GM12872 (cell line): ENCODE data around the gene UBAP2.

Experiments
- CTCF ChIP-seq: IDR thresholded peaks from 3 replicates; pipeline ENCODE4 v1.5.1; 2011; ENCODE audit warnings: low read depth, mild to moderate bottlenecking, low read length, moderate library complexity; ENCODE audit not compliant: insufficient read depth

The UBAP2 gene

DNA sequence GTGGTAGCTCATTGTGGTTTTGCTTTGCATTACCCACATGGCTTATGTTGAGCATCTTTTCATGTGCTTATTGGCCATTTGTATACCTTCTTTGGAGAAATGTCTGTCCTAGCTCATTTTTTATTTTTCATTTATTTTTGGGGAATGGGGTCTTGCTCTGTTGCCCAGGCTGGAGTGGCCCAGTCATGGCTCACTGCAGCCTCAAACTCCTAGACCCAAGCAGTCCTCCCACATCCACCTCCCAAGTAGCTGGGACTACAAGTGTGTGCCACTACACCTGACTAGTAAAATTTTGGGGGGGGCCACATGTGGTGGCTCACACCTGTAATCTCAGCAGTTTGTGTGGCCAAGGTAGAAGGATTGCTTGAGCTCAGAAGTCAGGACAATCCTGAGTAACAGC lies 154.4 kb downstream of the UBAP2 start:
- no peak for TF ChIP-seq CTCF

DNA sequence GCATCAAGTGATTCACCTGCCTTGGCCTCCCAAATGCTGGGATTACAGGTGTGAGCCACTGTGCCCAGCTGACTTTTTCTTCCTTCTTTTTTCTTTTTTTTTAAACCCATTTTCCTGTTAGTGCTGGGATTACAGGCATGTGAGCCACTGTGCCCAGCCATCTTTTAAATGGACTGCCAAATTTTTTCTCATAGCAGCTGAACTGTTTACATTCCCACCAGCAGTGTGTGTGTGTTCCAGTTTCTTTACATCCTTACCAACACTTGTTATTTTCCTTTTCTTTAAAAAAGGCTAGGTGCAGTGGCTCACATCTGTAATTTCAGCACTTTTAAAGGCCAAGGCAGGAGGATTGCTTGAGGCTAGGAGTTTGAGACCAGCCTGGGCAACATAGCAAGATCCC lies 154.8 kb downstream of the UBAP2 start:
- no peak for TF ChIP-seq CTCF

DNA sequence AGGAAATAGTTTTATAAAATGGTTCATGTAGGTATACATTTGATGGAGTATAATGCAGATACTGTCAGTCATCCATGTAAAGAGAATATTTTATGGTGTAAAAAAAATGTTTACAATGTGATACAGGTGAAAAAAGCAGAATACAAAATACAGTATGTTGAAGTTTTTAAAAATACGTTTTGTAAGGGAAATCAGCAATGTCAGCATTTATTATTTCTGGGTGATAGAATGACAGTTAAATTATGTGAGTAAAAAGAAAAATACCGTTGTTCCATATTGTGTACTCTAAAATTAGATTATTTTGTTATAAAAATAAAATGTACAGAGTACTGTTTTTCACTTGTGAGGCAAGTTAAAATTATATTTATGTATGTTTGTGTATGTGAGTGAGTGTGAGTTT lies 162.7 kb downstream of the UBAP2 start:
- no peak for TF ChIP-seq CTCF

- no peak for TF ChIP-seq CTCF
Observed at GRCh38 chr9:33884856-33885701, 163.6 kb downstream of the UBAP2 start.

DNA sequence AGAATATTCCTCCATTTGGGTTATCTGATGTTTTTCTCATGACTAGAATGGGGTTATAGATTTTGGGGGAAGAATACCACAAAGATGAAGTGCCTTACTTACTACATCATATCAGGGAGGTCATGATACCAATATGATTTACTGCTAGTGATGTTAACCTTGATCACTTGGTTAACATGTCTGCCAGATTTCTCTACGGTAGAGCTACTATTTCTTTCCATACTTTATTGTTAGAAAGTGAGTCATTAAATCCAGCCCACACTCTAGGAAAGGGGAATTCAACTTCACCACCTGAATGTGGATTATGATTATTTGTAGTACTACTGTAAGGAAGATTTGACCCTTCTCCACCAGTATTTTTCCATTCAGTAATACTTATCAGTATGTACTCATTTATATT lies 167.1 kb downstream of the UBAP2 start:
- TF ChIP-seq CTCF: no peak

GRCh38 chr9:33880211-33881089 lies 168.2 kb downstream of the UBAP2 start:
- no peak for TF ChIP-seq CTCF

DNA sequence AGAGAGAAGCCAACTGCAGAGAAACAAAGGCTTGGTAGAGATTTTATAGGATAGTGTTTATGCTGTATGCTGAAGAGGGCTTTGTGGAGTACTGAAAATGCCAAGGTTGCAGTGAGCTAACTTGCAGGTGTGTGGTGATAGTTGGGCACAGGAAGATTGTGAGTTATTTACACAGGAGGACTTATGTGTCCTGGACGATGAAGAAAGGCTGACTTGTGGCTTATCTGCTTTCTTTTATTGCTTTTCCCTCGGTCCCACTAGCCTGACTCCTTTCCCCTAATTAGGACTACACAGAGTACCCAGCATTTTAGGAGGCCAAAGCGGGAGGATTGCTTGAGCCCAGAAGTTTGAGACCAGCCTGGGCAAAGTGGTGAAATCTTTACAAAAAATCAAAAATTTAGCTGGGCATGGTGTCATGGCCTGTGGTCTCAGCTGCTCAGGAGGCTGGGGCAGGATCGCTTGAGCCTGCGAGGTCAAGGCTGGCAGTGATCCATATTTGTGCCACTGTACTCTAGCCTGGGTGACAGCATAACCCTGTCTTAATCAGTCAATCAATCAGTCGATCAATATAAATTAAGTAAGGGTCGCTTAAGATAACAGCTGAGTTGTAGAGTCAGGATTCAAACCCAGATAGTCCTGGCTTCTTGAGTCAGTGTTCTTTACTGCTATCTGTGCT lies 169.9 kb downstream of the UBAP2 start:
- TF ChIP-seq CTCF: no peak
